ENCODE measurements around the gene RTN4R.

DNA sequence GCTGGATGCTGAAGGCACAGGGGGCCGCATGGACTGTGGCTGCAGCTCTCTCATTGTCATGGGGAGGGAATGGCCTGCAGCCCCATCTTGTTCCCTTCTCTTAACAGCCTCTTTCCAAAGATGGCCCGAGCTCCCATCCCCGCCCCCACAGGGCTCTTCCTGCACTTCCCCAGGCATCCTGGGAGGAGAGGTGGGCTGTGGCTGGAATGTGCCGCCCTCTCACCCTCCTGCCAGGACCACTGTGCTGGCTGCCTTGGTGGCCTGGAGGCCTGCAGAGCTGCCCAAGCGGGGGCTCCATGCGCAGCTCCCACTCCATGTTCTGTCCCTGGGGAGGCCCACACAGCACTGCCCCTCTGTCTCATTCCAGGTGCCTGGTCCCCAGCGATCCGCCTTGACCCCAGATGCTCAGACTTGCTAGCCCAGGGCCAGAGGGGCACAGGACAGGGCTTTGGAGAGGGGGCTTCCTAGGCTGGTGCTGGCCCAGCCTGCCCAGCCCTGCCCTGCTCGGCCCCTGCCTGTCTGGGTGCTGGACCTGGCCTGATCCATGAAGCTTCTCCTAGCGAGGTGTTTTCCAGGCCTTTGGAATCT, 56.6 kb downstream of the RTN4R start:
- TF ChIP-seq, protein P1, sequence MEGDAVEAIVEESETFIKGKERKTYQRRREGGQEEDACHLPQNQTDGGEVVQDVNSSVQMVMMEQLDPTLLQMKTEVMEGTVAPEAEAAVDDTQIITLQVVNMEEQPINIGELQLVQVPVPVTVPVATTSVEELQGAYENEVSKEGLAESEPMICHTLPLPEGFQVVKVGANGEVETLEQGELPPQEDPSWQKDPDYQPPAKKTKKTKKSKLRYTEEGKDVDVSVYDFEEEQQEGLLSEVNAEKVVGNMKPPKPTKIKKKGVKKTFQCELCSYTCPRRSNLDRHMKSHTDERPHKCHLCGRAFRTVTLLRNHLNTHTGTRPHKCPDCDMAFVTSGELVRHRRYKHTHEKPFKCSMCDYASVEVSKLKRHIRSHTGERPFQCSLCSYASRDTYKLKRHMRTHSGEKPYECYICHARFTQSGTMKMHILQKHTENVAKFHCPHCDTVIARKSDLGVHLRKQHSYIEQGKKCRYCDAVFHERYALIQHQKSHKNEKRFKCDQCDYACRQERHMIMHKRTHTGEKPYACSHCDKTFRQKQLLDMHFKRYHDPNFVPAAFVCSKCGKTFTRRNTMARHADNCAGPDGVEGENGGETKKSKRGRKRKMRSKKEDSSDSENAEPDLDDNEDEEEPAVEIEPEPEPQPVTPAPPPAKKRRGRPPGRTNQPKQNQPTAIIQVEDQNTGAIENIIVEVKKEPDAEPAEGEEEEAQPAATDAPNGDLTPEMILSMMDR (IDR thresholded peaks at IDR 0.05; ENCODE audit: low read depth, low read length, poor library complexity, severe bottlenecking) = no peak
- TF ChIP-seq EZH2phosphoT487 (IDR thresholded peaks at IDR 0.05; ENCODE audit: borderline replicate concordance, low read length) = no peak

Measured in DOHH2 (cell line).